Effector memory CD4-positive, alpha-beta T cell (primary cell): Measurements from ENCODE around the gene TINCR.
A peak's percentile ranks its signal among the peaks of the same experiment; 100 is the strongest.
"Not testable (repeated sequence)": the region's sequence is repeated elsewhere in the genome, so short reads cannot be mapped to it uniquely, and the experiment has no call there.

Source experiments
- DNase-seq, 3 donors: peaks; one replicate each; pipeline ENCODE4 v3.0.0-alpha.2; 2020
- H3K27ac ChIP-seq: 2 replicates; pipeline ENCODE4 v1.7.0; 2013; ENCODE audit warnings: mild to moderate bottlenecking, low read length, moderate library complexity; ENCODE audit not compliant: insufficient read depth, poor library complexity, severe bottlenecking
- H3K27me3 ChIP-seq: replicated peaks from 2 replicates; pipeline ENCODE4 v1.7.0; 2013; ENCODE audit warnings: mild to moderate bottlenecking, low read length; ENCODE audit not compliant: insufficient read depth, control insufficient read depth, poor library complexity, severe bottlenecking
- H3K36me3 ChIP-seq: 2 replicates; pipeline ENCODE4 v1.7.0; 2013; ENCODE audit warnings: mild to moderate bottlenecking, low read length, moderate library complexity; ENCODE audit not compliant: control insufficient read depth, insufficient read depth
- H3K4me1 ChIP-seq: 2 replicates; pipeline ENCODE4 v1.7.0; 2013; ENCODE audit warnings: low read length, mild to moderate bottlenecking; ENCODE audit not compliant: control insufficient read depth, insufficient read depth, poor library complexity, severe bottlenecking
- H3K4me3 ChIP-seq: 2 replicates; pipeline ENCODE4 v1.7.0; 2013; ENCODE audit warnings: low read length, low read depth, mild to moderate bottlenecking; ENCODE audit not compliant: insufficient read depth, poor library complexity, severe bottlenecking
- H3K9me3 ChIP-seq: 2 replicates; pipeline ENCODE4 v1.7.0; 2013; ENCODE audit warnings: mild to moderate bottlenecking, low read length, moderate library complexity; ENCODE audit not compliant: control insufficient read depth
- total RNA-seq, 3 donors: gene quantifications; one replicate each; lab custom pipeline; 2026; lab: John Stamatoyannopoulos, UW

The TINCR gene
- 0.86 to 2.6 (median 2.1) reads per million in 3 donors for total RNA-seq

- no peak for DNase-seq
- Histone ChIP-seq H3K4me3 (no peak within 1 kb of the TSS), H3K27me3 (peaks cover 10% of the 10 kb centered on the region)
Measured at GRCh38 chr19:5567360-5567969, at the start of gene TINCR. TINCR (minus strand) TSS chr19:5567953.

GRCh38 chr19:5617080-5617479 is 49.3 kb upstream of the TINCR start:
- no peak for DNase-seq
- Histone ChIP-seq H3K36me3 (peaks cover 70% of the 10 kb centered on the region), H3K4me1 (peaks cover 28% of the 10 kb centered on the region), H3K27me3 (no peaks in the 10 kb centered on the region), H3K4me3 (no peak overlapping the region), H3K9me3 (no peaks in the 10 kb centered on the region), H3K27ac (no peak overlapping the region)

More at GRCh38 chr19:5567360-5567969, at the start of gene TINCR:
- Histone ChIP-seq H3K36me3 (no peaks in the 10 kb centered on the region), H3K27ac (no peak within 1 kb of the TSS), H3K4me1 (no peaks in the 10 kb centered on the region), H3K9me3 (no peaks in the 10 kb centered on the region)

GRCh38 chr19:5615756-5616327 is 48.1 kb upstream of the TINCR start:
- no peak for DNase-seq
- Histone ChIP-seq H3K36me3 (peaks cover 74% of the 10 kb centered on the region), H3K27ac (no peak overlapping the region)

GRCh38 chr19:5612891-5613865 is 45.4 kb upstream of the TINCR start:
- H3K36me3 ChIP-seq: peaks cover 81% of the 10 kb centered on the region

More at GRCh38 chr19:5615756-5616327, 48.1 kb upstream of the TINCR start:
- no peaks in the 10 kb centered on the region for H3K27me3 ChIP-seq
- H3K9me3 ChIP-seq: no peaks in the 10 kb centered on the region
- H3K4me1 ChIP-seq: peaks cover 19% of the 10 kb centered on the region
- no peak overlapping the region for H3K4me3 ChIP-seq

GRCh38 chr19:5609881-5610448 is 42.2 kb upstream of the TINCR start:
- Histone ChIP-seq H3K4me1 (no peaks in the 10 kb centered on the region), H3K4me3 (no peak overlapping the region), H3K27me3 (no peaks in the 10 kb centered on the region), H3K27ac (no peak overlapping the region), H3K9me3 (no peaks in the 10 kb centered on the region), H3K36me3 (peaks cover 91% of the 10 kb centered on the region)
- DNase-seq: no peak

More at GRCh38 chr19:5612891-5613865, 45.4 kb upstream of the TINCR start:
- Histone ChIP-seq H3K4me3 (no peak overlapping the region), H3K27me3 (no peaks in the 10 kb centered on the region), H3K27ac (no peak overlapping the region), H3K9me3 (no peaks in the 10 kb centered on the region), H3K4me1 (peaks cover 6% of the 10 kb centered on the region)
- DNase-seq: no peak

GRCh38 chr19:5608766-5609165 is 41.0 kb upstream of the TINCR start:
- not testable (repeated sequence) for DNase-seq, H3K27ac ChIP-seq

GRCh38 chr19:5608291-5608690 is 40.5 kb upstream of the TINCR start:
- H3K9me3 ChIP-seq: no peaks in the 10 kb centered on the region
- no peaks in the 10 kb centered on the region for H3K4me1 ChIP-seq
- DNase-seq: no peak
- H3K36me3 ChIP-seq: peaks cover 90% of the 10 kb centered on the region
- no peak overlapping the region for H3K27ac ChIP-seq
- H3K4me3 ChIP-seq: no peak overlapping the region
- no peaks in the 10 kb centered on the region for H3K27me3 ChIP-seq

More at GRCh38 chr19:5608766-5609165, 41.0 kb upstream of the TINCR start:
- not testable (repeated sequence) for H3K27me3 ChIP-seq, H3K4me1 ChIP-seq, H3K9me3 ChIP-seq, H3K4me3 ChIP-seq
- H3K36me3 ChIP-seq: peaks cover 90% of the 10 kb centered on the region

- no peak overlapping the region for H3K27ac ChIP-seq
- H3K4me3 ChIP-seq: no peak overlapping the region
- H3K36me3 ChIP-seq: peaks cover 90% of the 10 kb centered on the region
- no peaks in the 10 kb centered on the region for H3K4me1 ChIP-seq
- no peaks in the 10 kb centered on the region for H3K9me3 ChIP-seq
- no peaks in the 10 kb centered on the region for H3K27me3 ChIP-seq
- no peak for DNase-seq
Measured at GRCh38 chr19:5607318-5608275, 39.8 kb upstream of the TINCR start.

- Histone ChIP-seq H3K27ac (peak overlapping the region; percentile 13), H3K9me3 (no peaks in the 10 kb centered on the region), H3K4me3 (no peak overlapping the region), H3K36me3 (peaks cover 93% of the 10 kb centered on the region), H3K27me3 (no peaks in the 10 kb centered on the region), H3K4me1 (no peaks in the 10 kb centered on the region)
- no peak for DNase-seq
Measured at GRCh38 chr19:5605362-5605761, 37.6 kb upstream of the TINCR start.
